ENCODE results near the gene PNCK. TPM values are rescaled to one million over a fixed set of nuclear protein-coding genes. Genes with fewer than 3 reads are reported as not detected.
A peak's percentile ranks its signal among the peaks of the same experiment; 100 is the strongest.
"Not testable (repeated sequence)": the region's sequence is repeated elsewhere in the genome, so short reads cannot be mapped to it uniquely, and the experiment has no call there.

PNCK gene
- polyA plus RNA-seq, 12 donors: 1.5 to 20.9 (median 4.4) TPM; not detected in 1

GRCh38 chrX:153687121-153688039 lies 13.8 kb upstream of the PNCK start, which contains the start of gene SLC6A8:
SLC6A8 (plus strand) TSS chrX:153687926; CDS start chrX:153688575, 649 bp downstream.
- DNase-seq: peak; percentile 54

GRCh38 chrX:153686711-153687110 lies 13.1 kb upstream of the PNCK start:
- no peak for DNase-seq

- DNase-seq: no peak
Observed at GRCh38 chrX:153685751-153686696, 12.4 kb upstream of the PNCK start.

- DNase-seq: no peak
Observed at GRCh38 chrX:153685156-153685536, 11.5 kb upstream of the PNCK start.

GRCh38 chrX:153684467-153685155 lies 11.0 kb upstream of the PNCK start:
- DNase-seq: no peak

GRCh38 chrX:153683486-153683885 lies 9.9 kb upstream of the PNCK start:
- not testable (repeated sequence) for DNase-seq

- DNase-seq: no peak
Observed at GRCh38 chrX:153681175-153681574, 7.6 kb upstream of the PNCK start.

GRCh38 chrX:153674219-153674851 lies 722 bp upstream of the PNCK start:
- no peak for DNase-seq

- no peak for DNase-seq
Observed at GRCh38 chrX:153672531-153673427, 834 bp downstream of the PNCK start.

- no peak for DNase-seq
Observed at GRCh38 chrX:153671589-153672530, 1.8 kb downstream of the PNCK start.

- no peak for DNase-seq
Observed at GRCh38 chrX:153670748-153671588, 2.6 kb downstream of the PNCK start.

GRCh38 chrX:153669901-153670731 lies 3.5 kb downstream of the PNCK start:
- no peak for DNase-seq

- DNase-seq: no peak
Observed at GRCh38 chrX:153669174-153669890, 4.3 kb downstream of the PNCK start.

GRCh38 chrX:153668423-153669173 lies 5.0 kb downstream of the PNCK start:
- DNase-seq: no peak

GRCh38 chrX:153667956-153668396 lies 5.6 kb downstream of the PNCK start:
- DNase-seq: peak; percentile 83

Measured in muscle of arm (tissue), 12 donors.